Measurements from ENCODE around the gene C19orf44.

GRCh38 chr19:16527334-16527935 lies 31.2 kb downstream of the C19orf44 start:
- TF ChIP-seq CTCF (IDR thresholded peaks at IDR 0.05) (no peak), EP300 (IDR thresholded peaks at IDR 0.05) (no peak)
